ENCODE results near the gene CWC27.
"Not testable (repeated sequence)": the region's sequence is repeated elsewhere in the genome, so short reads cannot be mapped to it uniquely, and the experiment has no call there.

Gene CWC27

GRCh38 chr5:64925123-64925522 lies 156.4 kb downstream of the CWC27 start:
- no peak for DNase-seq (ENCODE audit: low spot score)

- no peak for DNase-seq (ENCODE audit: low spot score)
These were observed 161.1 kb downstream of the CWC27 start for GRCh38 chr5:64929833-64930232.

- DNase-seq (ENCODE audit: low spot score) = no peak
These were observed 162.1 kb downstream of the CWC27 start for GRCh38 chr5:64930672-64931318.

GRCh38 chr5:64939422-64939771 lies 170.7 kb downstream of the CWC27 start:
- not testable (repeated sequence) for DNase-seq (ENCODE audit: low spot score)

GRCh38 chr5:64939772-64940510 lies 171.2 kb downstream of the CWC27 start:
- DNase-seq (ENCODE audit: low spot score) = peak; percentile 22

- no peak for DNase-seq (ENCODE audit: low spot score)
These were observed 173.7 kb downstream of the CWC27 start for GRCh38 chr5:64942460-64942859.

GRCh38 chr5:64944868-64945267 lies 176.1 kb downstream of the CWC27 start:
- no peak for DNase-seq (ENCODE audit: low spot score)

- DNase-seq (ENCODE audit: low spot score) = peak; percentile 11
These were observed 178.3 kb downstream of the CWC27 start for GRCh38 chr5:64947031-64947430.

GRCh38 chr5:64947801-64948200 lies 179.1 kb downstream of the CWC27 start:
- no peak for DNase-seq (ENCODE audit: low spot score)

- DNase-seq (ENCODE audit: low spot score) = no peak
These were observed 180.6 kb downstream of the CWC27 start for GRCh38 chr5:64949331-64949730.

- DNase-seq (ENCODE audit: low spot score) = no peak
These were observed 184.4 kb downstream of the CWC27 start for GRCh38 chr5:64952951-64953673.

GRCh38 chr5:64954518-64954917 lies 185.8 kb downstream of the CWC27 start:
- DNase-seq (ENCODE audit: low spot score) = no peak

GRCh38 chr5:64958757-64959391 lies 190.1 kb downstream of the CWC27 start:
- DNase-seq (ENCODE audit: low spot score) = no peak

GRCh38 chr5:64963278-64963677 lies 194.5 kb downstream of the CWC27 start:
- DNase-seq (ENCODE audit: low spot score) = no peak

GRCh38 chr5:64968591-64969110 lies 199.9 kb downstream of the CWC27 start:
- DNase-seq (ENCODE audit: low spot score) = no peak

- DNase-seq (ENCODE audit: low spot score) = no peak
These were observed 200.8 kb downstream of the CWC27 start for GRCh38 chr5:64969578-64969977.

- DNase-seq (ENCODE audit: low spot score) = no peak
These were observed 202.8 kb downstream of the CWC27 start for GRCh38 chr5:64971513-64971912.

GRCh38 chr5:64971990-64972389 lies 203.3 kb downstream of the CWC27 start:
- DNase-seq (ENCODE audit: low spot score) = no peak

- no peak for DNase-seq (ENCODE audit: low spot score)
These were observed 203.9 kb downstream of the CWC27 start for GRCh38 chr5:64972591-64972990.

- DNase-seq (ENCODE audit: low spot score) = no peak
These were observed 204.5 kb downstream of the CWC27 start for GRCh38 chr5:64973215-64973614.

GRCh38 chr5:64977779-64978178 lies 209.0 kb downstream of the CWC27 start:
- DNase-seq (ENCODE audit: low spot score) = no peak

GRCh38 chr5:64978546-64978945 lies 209.8 kb downstream of the CWC27 start:
- DNase-seq (ENCODE audit: low spot score) = no peak

All from iPS-NIHi11 (cell line).